Activated CD4-positive, alpha-beta T cell treated with anti-CD3 and anti-CD28 coated beads, Interleukin-2, amount 50 U/mL, for 24 hours (primary cell): ENCODE results near the gene TMEM256.

Source experiments
- DNase-seq, 2 donors: peaks; one replicate each; pipeline ENCODE4 v3.0.0-alpha.2; 2020; ENCODE audit warnings: low read depth in 1 of 2, low spot score in 1 of 2

TMEM256 gene

GRCh38 chr17:7354262-7354843, 49.5 kb downstream of the TMEM256 start:
- DNase-seq, result no peak
